Mucosa of gallbladder (tissue), 1 donor: Measurements from ENCODE around the gene SLC37A1. TPM values are rescaled to one million over a fixed set of nuclear protein-coding genes. Genes with fewer than 3 reads are reported as not detected.

ENCODE experiments used
- DNase-seq: peaks from one replicate; pipeline ENCODE4 v3.0.0-alpha.2; 2020; ENCODE audit warnings: low spot score
- total RNA-seq: library from RNA; stranded (reverse); gene quantifications from one replicate; pipeline ENCODE4 v1.2.1, GENCODE V29; 2021
- donor health status: DM: no; HTN: no; CAD: no.

Gene SLC37A1
- total RNA-seq, 1 donor from 2014 or later, result 56.2 TPM

GRCh38 chr21:42478504-42478903 is 35.1 kb upstream of the SLC37A1 start:
- no peak for DNase-seq

- no peak for DNase-seq
These were observed 34.1 kb upstream of the SLC37A1 start for GRCh38 chr21:42479582-42479981.

- no peak for DNase-seq
These were observed 32.9 kb upstream of the SLC37A1 start for GRCh38 chr21:42480736-42481135.

- DNase-seq, result no peak
These were observed 32.5 kb upstream of the SLC37A1 start for GRCh38 chr21:42481169-42481568.

GRCh38 chr21:42484966-42485365 is 28.7 kb upstream of the SLC37A1 start:
- no peak for DNase-seq

- no peak for DNase-seq
These were observed 27.6 kb upstream of the SLC37A1 start for GRCh38 chr21:42486072-42486471.

- DNase-seq, result no peak
These were observed 27.1 kb upstream of the SLC37A1 start for GRCh38 chr21:42486531-42486930.

- DNase-seq, result no peak
These were observed 24.6 kb upstream of the SLC37A1 start for GRCh38 chr21:42489006-42489563.

GRCh38 chr21:42489991-42490390 is 23.7 kb upstream of the SLC37A1 start:
- no peak for DNase-seq

GRCh38 chr21:42490720-42491119 is 22.9 kb upstream of the SLC37A1 start:
- no peak for DNase-seq

GRCh38 chr21:42491328-42491727 is 22.3 kb upstream of the SLC37A1 start:
- DNase-seq, result no peak

- DNase-seq, result no peak
These were observed 21.5 kb upstream of the SLC37A1 start for GRCh38 chr21:42492201-42492600.

GRCh38 chr21:42493109-42494060 is 20.3 kb upstream of the SLC37A1 start:
- DNase-seq, result no peak

GRCh38 chr21:42495027-42495426 is 18.6 kb upstream of the SLC37A1 start:
- no peak for DNase-seq

- no peak for DNase-seq
These were observed 17.9 kb upstream of the SLC37A1 start for GRCh38 chr21:42495765-42496119.

- peak; percentile 100 for DNase-seq
These were observed 17.4 kb upstream of the SLC37A1 start, which contains the start of gene RSPH1 for GRCh38 chr21:42496120-42496838. Gene RSPH1 (minus strand): TSS chr21:42496224. CDS start chr21:42496186, 38 bp downstream.

- DNase-seq, result no peak
These were observed 16.8 kb upstream of the SLC37A1 start for GRCh38 chr21:42496839-42497202.

- no peak for DNase-seq
These were observed 15.6 kb upstream of the SLC37A1 start for GRCh38 chr21:42498012-42498411.

GRCh38 chr21:42499444-42500112 is 14.1 kb upstream of the SLC37A1 start:
- no peak for DNase-seq

GRCh38 chr21:42500225-42500624 is 13.4 kb upstream of the SLC37A1 start:
- no peak for DNase-seq

GRCh38 chr21:42500736-42501135 is 12.9 kb upstream of the SLC37A1 start:
- DNase-seq, result no peak

GRCh38 chr21:42503711-42504110 is 9.9 kb upstream of the SLC37A1 start:
- DNase-seq, result no peak
